Measurements from ENCODE around the gene RABAC1.

DNA sequence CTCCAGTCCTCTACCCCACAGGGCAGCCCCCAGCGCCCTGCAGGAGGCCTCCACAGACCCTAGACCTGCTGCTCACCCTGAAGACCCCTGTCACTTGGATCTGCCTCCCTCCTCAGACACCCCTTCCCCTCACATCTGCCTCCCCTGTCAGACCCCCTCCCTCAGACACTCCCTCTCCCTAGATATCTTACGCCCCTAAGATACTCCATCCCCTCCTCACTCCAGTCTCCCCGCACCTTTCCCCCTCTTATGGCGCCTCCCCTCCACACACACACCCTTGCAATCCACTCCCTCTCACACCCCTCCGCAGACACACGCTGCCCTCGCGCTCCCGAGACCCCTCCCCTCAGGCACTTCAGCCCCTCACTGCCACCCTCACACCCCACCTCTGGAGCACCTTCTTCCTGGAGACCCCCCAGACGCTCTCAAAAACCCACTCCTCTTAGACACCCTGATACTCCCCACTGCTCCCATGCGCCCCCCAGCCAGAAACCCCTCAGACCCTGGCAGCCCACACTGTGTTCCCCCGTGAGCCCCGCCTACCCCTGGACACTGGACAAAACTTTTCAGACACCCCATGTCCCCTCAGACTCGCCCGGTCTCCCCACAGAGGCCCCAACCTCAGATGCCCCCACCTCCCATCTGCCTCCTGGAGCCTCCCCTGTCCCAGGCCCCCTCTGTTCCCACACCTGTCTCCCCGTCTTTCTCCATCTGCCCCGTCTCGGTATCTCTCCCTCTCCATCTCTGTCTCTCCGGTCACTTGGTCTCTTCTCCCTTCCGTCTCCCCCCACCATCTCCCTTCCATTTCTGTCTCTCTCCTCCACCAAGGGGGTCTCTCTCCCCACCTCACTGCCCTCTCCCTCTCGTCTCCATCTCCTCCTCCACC, 45.3 kb downstream of the RABAC1 start:
- TF ChIP-seq ARNTL (CRISPR knock-in tag; IDR thresholded peaks at IDR 0.05; ENCODE audit: borderline replicate concordance, low read depth) (no peak), OSR1 (CRISPR knock-in tag; IDR thresholded peaks at IDR 0.05) (no peak), ZC3H10 (CRISPR knock-in tag; IDR thresholded peaks at IDR 0.05) (no peak), CSDC2 (CRISPR knock-in tag; IDR thresholded peaks at IDR 0.05) (no peak)
- TF ChIP-seq, protein P1, sequence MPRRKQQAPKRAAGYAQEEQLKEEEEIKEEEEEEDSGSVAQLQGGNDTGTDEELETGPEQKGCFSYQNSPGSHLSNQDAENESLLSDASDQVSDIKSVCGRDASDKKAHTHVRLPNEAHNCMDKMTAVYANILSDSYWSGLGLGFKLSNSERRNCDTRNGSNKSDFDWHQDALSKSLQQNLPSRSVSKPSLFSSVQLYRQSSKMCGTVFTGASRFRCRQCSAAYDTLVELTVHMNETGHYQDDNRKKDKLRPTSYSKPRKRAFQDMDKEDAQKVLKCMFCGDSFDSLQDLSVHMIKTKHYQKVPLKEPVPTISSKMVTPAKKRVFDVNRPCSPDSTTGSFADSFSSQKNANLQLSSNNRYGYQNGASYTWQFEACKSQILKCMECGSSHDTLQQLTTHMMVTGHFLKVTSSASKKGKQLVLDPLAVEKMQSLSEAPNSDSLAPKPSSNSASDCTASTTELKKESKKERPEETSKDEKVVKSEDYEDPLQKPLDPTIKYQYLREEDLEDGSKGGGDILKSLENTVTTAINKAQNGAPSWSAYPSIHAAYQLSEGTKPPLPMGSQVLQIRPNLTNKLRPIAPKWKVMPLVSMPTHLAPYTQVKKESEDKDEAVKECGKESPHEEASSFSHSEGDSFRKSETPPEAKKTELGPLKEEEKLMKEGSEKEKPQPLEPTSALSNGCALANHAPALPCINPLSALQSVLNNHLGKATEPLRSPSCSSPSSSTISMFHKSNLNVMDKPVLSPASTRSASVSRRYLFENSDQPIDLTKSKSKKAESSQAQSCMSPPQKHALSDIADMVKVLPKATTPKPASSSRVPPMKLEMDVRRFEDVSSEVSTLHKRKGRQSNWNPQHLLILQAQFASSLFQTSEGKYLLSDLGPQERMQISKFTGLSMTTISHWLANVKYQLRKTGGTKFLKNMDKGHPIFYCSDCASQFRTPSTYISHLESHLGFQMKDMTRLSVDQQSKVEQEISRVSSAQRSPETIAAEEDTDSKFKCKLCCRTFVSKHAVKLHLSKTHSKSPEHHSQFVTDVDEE (CRISPR knock-in tag; IDR thresholded peaks at IDR 0.05): no peak
- TF ChIP-seq, protein P2, sequence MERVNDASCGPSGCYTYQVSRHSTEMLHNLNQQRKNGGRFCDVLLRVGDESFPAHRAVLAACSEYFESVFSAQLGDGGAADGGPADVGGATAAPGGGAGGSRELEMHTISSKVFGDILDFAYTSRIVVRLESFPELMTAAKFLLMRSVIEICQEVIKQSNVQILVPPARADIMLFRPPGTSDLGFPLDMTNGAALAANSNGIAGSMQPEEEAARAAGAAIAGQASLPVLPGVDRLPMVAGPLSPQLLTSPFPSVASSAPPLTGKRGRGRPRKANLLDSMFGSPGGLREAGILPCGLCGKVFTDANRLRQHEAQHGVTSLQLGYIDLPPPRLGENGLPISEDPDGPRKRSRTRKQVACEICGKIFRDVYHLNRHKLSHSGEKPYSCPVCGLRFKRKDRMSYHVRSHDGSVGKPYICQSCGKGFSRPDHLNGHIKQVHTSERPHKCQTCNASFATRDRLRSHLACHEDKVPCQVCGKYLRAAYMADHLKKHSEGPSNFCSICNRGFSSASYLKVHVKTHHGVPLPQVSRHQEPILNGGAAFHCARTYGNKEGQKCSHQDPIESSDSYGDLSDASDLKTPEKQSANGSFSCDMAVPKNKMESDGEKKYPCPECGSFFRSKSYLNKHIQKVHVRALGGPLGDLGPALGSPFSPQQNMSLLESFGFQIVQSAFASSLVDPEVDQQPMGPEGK (CRISPR knock-in tag; IDR thresholded peaks at IDR 0.05; ENCODE audit: borderline replicate concordance): no peak

Data from SK-N-SH treated with all-trans-retinoic acid at 6 μM for 48 hours (cell line).